ENCODE measurements around the gene RNF121. TPM values are rescaled to one million over a fixed set of nuclear protein-coding genes. Genes with fewer than 3 reads are reported as not detected.

The RNF121 gene
- total and polyA plus RNA-seq, 7 donors, result 23.0 to 51.7 (median 27.5) TPM

DNA sequence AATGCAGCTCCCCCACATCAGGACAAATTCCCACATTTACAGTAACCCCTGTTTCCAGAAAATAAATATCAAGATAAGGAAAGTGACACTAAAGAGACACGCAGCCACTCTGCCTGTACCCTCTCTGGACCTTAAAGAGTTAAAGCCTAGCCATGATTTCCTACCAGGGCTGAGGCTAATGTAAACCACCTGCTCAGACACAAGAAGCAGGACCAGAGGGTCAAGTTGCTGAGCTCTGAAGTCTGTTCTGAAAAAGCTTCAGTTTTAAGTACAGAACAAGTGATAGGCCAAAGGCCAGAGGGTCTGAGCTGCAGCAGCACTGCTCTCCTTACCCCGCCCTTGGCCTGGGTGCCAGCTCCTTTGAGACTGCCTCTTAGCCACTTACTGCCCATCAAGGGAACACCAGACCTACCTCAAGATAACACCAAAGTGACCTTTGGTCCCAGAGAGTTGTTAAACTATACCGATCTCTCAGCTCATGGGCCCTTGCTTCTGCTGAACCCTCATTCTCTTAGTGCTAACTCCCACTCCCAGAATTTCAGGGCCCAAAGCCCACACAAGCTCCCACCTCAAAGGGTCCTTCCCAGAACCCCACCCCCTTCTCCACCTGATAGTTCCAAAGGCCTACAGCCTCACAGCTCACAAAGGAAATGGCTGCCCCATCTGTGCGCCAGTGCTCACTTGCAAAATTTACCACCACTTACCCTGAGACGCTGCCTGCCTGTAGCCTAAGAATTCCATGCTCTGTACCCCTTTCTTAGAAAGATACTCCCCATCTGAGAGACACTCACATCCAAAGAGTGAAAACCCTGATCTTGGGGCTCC, 110.4 kb downstream of the RNF121 start:
- intact Hi-C loops (cut with DNase I), result no loop called here
- TF ChIP-seq, protein P1, sequence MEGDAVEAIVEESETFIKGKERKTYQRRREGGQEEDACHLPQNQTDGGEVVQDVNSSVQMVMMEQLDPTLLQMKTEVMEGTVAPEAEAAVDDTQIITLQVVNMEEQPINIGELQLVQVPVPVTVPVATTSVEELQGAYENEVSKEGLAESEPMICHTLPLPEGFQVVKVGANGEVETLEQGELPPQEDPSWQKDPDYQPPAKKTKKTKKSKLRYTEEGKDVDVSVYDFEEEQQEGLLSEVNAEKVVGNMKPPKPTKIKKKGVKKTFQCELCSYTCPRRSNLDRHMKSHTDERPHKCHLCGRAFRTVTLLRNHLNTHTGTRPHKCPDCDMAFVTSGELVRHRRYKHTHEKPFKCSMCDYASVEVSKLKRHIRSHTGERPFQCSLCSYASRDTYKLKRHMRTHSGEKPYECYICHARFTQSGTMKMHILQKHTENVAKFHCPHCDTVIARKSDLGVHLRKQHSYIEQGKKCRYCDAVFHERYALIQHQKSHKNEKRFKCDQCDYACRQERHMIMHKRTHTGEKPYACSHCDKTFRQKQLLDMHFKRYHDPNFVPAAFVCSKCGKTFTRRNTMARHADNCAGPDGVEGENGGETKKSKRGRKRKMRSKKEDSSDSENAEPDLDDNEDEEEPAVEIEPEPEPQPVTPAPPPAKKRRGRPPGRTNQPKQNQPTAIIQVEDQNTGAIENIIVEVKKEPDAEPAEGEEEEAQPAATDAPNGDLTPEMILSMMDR (IDR thresholded peaks at IDR 0.05), result no peak
- H3K36me3 ChIP-seq (ENCODE audit: insufficient read depth in 1 of 2, low read depth in 1 of 2), result peaks cover 0 to 17% of the 10 kb centered on the region in 2 donors

DNA sequence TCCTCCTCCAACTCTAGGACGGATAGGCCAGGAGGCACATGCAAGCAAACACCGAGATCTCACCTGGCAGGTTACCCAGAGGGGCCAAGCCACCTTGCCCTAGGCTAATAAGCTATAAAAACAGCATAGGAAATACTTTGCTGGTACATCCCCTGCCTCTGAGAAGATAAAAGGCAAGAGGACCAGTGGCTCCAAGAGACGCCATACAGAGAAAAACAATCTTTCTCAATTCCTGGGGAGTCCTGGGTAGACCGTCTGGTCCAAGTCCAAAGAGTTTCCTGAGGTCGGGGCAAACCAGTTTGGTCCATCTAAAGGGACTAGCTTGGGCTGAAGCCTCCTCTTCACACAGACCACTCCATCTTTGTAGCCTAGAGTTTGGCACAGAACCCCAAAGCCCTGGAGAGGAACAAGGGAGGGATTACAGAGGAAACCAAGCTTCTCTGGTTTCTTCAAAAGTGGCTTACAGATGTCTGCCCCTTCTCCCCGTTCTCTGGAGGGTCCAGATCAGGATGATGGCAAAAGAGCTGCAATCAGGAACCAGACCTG, 111.1 kb downstream of the RNF121 start:
- Histone ChIP-seq H3K27ac (peak overlapping the region; percentile 82), H3K9me3 (no peaks in the 10 kb centered on the region), H3K4me1 (peaks cover 47% of the 10 kb centered on the region), H3K27me3 (ENCODE audit: insufficient read depth in 3 of 3, low read length in 2 of 3) (no peaks in the 10 kb centered on the region), H3K36me3 (ENCODE audit: insufficient read depth in 1 of 2, low read depth in 1 of 2) (peaks cover 0 to 10% of the 10 kb centered on the region in 2 donors), H3K4me3 (peak overlapping the region; percentile 86)
- 2 to 6% (median 4%) methylated on average over 6 of the region's 6 CpGs for whole genome bisulfite sequencing, 3 donors
- DNase-seq (no peak), ATAC-seq (no peak)
- intact Hi-C loops (cut with DNase I), result loop anchor here (2.0 to 5.0 kb wide), 2 partner anchors 37 to 41 kb away; partner anchors contain the start of genes LRRC51 (in 1 of the 2) and NUMA1 (in 1 of the 2)
- TF ChIP-seq, protein P1 (IDR thresholded peaks at IDR 0.05), result no peak

More for the DNA sequence above, 110.4 kb downstream of the RNF121 start:
- Histone ChIP-seq H3K4me1 (peaks cover 47% of the 10 kb centered on the region), H3K4me3 (peak overlapping the region; percentile 86), H3K27ac (peak overlapping the region; percentile 82), H3K9me3 (no peaks in the 10 kb centered on the region), H3K27me3 (ENCODE audit: insufficient read depth in 3 of 3, low read length in 2 of 3) (no peaks in the 10 kb centered on the region)
- no peak for DNase-seq
- WGBS, 3 donors, result 12 to 23% (median 14%) methylated on average over 5 of the region's 5 CpGs
- peak in 1 of 4 donors; percentile 5 for ATAC-seq

DNA sequence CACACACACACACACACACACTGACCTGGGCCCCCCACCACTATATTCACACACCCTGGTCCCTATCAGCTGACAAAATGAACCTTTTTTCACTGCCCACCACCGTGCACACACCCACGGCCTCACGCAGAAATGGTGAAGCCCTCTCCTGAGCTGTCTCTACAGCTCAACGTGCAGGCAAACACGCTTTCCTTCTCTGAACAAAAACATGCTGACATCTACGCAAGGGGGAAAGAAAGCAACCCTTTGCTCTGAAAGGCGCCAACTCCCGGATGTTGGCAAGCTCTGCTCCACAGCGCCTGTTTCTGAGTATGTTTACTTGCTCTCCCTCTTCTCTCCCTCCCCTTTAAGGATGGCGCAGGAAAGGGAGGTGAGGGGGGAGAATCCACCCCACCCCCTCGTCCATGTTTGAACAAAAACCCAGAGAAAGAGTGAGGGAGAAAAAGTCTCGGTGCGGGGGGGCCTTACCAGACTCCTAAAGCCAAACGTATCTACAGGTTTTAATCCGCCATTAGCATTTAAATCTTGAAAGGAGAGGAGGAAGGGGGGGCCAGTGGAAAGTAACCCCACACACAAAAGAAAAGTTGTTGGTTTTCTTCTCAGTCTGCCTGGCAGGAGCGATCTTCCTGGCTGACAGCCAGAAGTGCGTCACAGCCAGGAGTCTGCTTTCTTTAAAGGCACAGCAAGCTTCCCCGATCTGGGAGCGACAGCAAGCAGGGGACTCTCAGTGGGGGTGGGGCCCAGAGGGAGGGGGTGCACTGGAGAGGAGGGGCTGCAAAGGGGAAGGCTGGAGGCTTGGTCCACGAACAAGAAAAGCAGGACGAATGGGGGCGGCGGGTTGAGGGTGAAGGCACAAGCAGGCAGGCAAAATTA, 111.9 kb downstream of the RNF121 start:
- H3K4me3 ChIP-seq, result peak overlapping the region; percentile 86
- peaks cover 0 to 2% of the 10 kb centered on the region in 2 donors for H3K36me3 ChIP-seq (ENCODE audit: insufficient read depth in 1 of 2, low read depth in 1 of 2)
- 0 to 1% (median 1%) methylated on average over 22 to 23 of the region's 23 CpGs for WGBS, 3 donors
- DNase-seq, result peak; percentile 95 to 97
- H3K27me3 ChIP-seq (ENCODE audit: insufficient read depth in 3 of 3, low read length in 2 of 3), result no peaks in the 10 kb centered on the region
- H3K4me1 ChIP-seq, result peaks cover 46% of the 10 kb centered on the region
- H3K27ac ChIP-seq, result peak overlapping the region; percentile 94
- intact Hi-C loops (cut with DNase I), result loop anchor here (2.0 to 5.0 kb wide), 2 partner anchors 37 to 40 kb away; partner anchors contain the start of genes LRRC51 (in 1 of the 2) and NUMA1 (in 1 of the 2)
- TF ChIP-seq, protein P1 (IDR thresholded peaks at IDR 0.05), result no peak
- peak; percentile 75 to 81 (median 78) for ATAC-seq
- H3K9me3 ChIP-seq, result no peaks in the 10 kb centered on the region

DNA sequence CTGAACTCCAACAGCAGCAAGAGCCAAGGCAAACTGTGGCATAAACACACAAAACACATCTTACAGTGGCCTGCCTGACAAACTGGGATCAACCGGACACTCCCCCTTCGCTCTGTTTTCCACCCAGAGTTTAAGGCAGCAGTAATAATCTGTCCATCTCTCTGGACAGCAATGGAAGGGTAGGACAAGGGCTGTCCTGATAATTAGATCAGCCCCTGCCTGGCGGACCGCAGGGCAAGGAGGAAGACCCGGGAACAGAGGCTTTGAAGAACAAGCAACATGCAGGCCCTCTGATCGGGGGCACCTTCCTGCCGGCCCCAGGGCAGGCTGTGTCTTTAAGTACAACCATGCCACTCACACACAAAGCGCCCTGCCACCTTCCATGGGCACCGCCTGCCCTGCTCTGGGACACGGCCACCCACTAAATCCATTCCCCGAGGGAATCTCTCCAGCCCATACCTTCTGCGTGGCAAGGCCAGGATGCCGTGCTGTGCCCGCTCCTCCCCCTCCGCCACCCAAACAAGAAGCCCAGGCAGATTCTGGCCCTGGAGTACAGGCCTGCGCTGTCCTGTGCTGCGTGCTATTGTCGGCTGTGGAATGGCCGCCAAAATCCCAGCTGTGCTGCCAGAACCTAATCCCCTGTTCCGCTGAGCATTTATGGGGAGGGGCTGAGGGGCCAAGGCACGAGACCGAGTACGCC, 112.7 kb downstream of the RNF121 start:
- WGBS, 3 donors, result 1% methylated on average over 23 of the region's 23 CpGs
- H3K36me3 ChIP-seq (ENCODE audit: insufficient read depth in 1 of 2, low read depth in 1 of 2), result no peaks in the 10 kb centered on the region
- H3K27me3 ChIP-seq (ENCODE audit: insufficient read depth in 3 of 3, low read length in 2 of 3), result no peaks in the 10 kb centered on the region
- H3K4me3 ChIP-seq, result peak overlapping the region; percentile 86
- no peaks in the 10 kb centered on the region for H3K9me3 ChIP-seq
- H3K4me1 ChIP-seq, result peaks cover 38% of the 10 kb centered on the region
- peak overlapping the region; percentile 94 for H3K27ac ChIP-seq
- peak; percentile 78 to 81 (median 79) for ATAC-seq
- intact Hi-C loops (cut with DNase I), result loop anchor here (2.0 to 5.0 kb wide), 2 partner anchors 36 to 39 kb away; partner anchors contain the start of genes LRRC51 (in 1 of the 2) and NUMA1 (in 1 of the 2)
- TF ChIP-seq, protein P1 (IDR thresholded peaks at IDR 0.05), result no peak
- peak; percentile 70 to 92 for DNase-seq

Measured in psoas muscle (tissue), 8 donors.